ENCODE results near the gene HOGA1.

- TF ChIP-seq, protein P1, sequence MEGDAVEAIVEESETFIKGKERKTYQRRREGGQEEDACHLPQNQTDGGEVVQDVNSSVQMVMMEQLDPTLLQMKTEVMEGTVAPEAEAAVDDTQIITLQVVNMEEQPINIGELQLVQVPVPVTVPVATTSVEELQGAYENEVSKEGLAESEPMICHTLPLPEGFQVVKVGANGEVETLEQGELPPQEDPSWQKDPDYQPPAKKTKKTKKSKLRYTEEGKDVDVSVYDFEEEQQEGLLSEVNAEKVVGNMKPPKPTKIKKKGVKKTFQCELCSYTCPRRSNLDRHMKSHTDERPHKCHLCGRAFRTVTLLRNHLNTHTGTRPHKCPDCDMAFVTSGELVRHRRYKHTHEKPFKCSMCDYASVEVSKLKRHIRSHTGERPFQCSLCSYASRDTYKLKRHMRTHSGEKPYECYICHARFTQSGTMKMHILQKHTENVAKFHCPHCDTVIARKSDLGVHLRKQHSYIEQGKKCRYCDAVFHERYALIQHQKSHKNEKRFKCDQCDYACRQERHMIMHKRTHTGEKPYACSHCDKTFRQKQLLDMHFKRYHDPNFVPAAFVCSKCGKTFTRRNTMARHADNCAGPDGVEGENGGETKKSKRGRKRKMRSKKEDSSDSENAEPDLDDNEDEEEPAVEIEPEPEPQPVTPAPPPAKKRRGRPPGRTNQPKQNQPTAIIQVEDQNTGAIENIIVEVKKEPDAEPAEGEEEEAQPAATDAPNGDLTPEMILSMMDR (IDR thresholded peaks at IDR 0.05; ENCODE audit: insufficient read depth, low read length, poor library complexity, severe bottlenecking) = no peak
- no peak for TF ChIP-seq EZH2phosphoT487 (conservative IDR thresholded peaks at IDR 0.05; ENCODE audit: low read length)
These were observed 51.4 kb downstream of the HOGA1 start for GRCh38 chr10:97635577-97635976.

Data from SU-DHL-6 (cell line).